MM.1S (cell line): ENCODE measurements around the gene WDPCP.
"Not testable (repeated sequence)": the region's sequence is repeated elsewhere in the genome, so short reads cannot be mapped to it uniquely, and the experiment has no call there.

ENCODE experiments used
- CTCF ChIP-seq: fragments of 300-600 bp; sonication (generic); IDR thresholded peaks from 2 replicates; pipeline ENCODE4 v1.5.1; 2016; ENCODE audit warnings: antibody characterized with exemption, low read length, mixed read lengths
- EZH2 ChIP-seq: fragments of 300-600 bp; sonication (generic); optimal IDR thresholded peaks from 2 replicates; pipeline ENCODE3; 2017; ENCODE audit warnings: low read depth, mild to moderate bottlenecking, antibody characterized with exemption, low read length, mixed read lengths
- EZH2phosphoT487 ChIP-seq: fragments of 300-600 bp; sonication (generic); IDR thresholded peaks from 2 replicates; pipeline ENCODE4 v1.6.1; 2018; ENCODE audit warnings: antibody characterized with exemption, low read length

DNA sequence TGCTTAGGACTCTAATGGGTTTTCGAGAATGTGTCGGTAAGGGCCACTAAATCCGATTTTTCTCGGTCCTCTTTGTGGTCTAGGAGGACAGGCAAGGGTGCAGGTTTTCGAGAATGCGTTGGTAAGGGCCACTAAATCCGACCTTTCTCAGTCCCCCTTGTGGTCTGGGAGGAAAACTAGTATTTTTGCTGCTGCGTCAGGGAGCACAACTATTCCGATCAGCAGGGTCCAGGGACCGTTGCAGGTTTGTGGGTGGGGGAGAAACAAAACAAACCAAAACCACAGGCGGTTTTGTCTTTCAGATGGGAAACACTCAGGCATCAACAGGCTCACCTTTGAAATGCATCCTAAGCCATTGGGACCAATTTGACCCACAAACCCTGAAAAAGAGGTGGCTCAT, 264.6 kb downstream of the WDPCP start:
- not testable (repeated sequence) for TF ChIP-seq CTCF, EZH2, EZH2phosphoT487
